Neural cell (in vitro differentiated cells): Measurements from ENCODE around the gene CAMK1D.

ENCODE experiments used
- SMC3 ChIP-seq: fragments of 450-650 bp; conservative IDR thresholded peaks from 2 replicates; pipeline ENCODE4 v1.6.1; 2014; ENCODE audit warnings: antibody characterized with exemption, mild to moderate bottlenecking, moderate library complexity; ENCODE audit not compliant: poor library complexity
- TF ChIP-seq, protein P1 (sequence below): fragments of 450-650 bp; IDR thresholded peaks from 2 replicates; pipeline ENCODE4 v1.5.1; 2014; ENCODE audit warnings: antibody characterized with exemption, mild to moderate bottlenecking, moderate library complexity; ENCODE audit not compliant: poor library complexity, severe bottlenecking

DNA sequence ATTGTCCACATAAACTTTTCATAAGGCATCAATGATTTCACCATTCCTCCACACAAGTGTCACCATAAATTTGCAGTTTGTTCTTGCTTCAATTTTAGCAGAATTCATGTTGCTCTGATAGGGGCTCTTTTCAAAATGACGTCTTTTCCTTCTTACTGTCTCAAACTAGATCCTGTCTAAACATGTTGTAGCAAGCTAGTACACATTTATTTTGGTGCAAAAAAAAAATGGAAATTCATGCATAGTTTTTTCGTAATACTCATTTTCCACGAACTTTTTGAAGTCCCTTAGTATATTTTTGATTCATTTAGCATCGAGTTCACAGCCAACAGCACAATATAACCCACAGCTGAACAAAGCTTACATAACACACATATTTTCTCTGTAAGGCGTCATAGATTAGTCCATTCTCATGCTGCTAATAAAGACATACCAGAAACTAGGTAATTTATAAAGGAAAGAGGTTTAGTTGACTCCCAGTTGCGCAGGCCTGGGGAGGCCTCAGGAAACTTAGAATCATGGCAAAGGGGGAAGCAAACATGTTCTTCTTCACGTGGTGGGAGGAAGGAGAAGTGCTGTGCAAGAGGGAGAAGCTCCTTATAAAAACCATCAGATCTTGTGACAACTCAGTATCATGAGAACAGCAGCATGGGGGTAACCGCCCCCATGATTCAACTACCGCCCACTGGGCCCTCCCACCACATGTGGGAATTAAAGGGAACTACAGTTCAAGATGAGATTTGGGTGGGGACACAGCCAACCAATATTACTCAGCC, 350.6 kb downstream of the CAMK1D start:
- TF ChIP-seq, protein P1, sequence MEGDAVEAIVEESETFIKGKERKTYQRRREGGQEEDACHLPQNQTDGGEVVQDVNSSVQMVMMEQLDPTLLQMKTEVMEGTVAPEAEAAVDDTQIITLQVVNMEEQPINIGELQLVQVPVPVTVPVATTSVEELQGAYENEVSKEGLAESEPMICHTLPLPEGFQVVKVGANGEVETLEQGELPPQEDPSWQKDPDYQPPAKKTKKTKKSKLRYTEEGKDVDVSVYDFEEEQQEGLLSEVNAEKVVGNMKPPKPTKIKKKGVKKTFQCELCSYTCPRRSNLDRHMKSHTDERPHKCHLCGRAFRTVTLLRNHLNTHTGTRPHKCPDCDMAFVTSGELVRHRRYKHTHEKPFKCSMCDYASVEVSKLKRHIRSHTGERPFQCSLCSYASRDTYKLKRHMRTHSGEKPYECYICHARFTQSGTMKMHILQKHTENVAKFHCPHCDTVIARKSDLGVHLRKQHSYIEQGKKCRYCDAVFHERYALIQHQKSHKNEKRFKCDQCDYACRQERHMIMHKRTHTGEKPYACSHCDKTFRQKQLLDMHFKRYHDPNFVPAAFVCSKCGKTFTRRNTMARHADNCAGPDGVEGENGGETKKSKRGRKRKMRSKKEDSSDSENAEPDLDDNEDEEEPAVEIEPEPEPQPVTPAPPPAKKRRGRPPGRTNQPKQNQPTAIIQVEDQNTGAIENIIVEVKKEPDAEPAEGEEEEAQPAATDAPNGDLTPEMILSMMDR, result no peak
- no peak for TF ChIP-seq SMC3
